A549 (cell line): ENCODE measurements around the gene SKOR2. TPM values are rescaled to one million over a fixed set of nuclear protein-coding genes. Genes with fewer than 3 reads are reported as not detected.

Experiments
- ATAC-seq, 2 experiments: fragments of 200-7000 bp in 1 of 2; fragments of >200 bp in 1 of 2; cut with Nextera tagmentation in 1 of 2; cut with Tn5 transposase in 1 of 2; 3 replicates each; pipeline versions ENCODE4 v1.8.0 to v1.9.1; 2018 to 2020; ENCODE audit warnings: mild to moderate bottlenecking in 1 of 2, moderate library complexity in 1 of 2
- CTCF ChIA-PET: fragments of 300-600 bp; sonication (Branson Sonifier 250); formaldehyde crosslinking; extraction: SDS; loops from one replicate; lab custom pipeline; 2021; ENCODE audit warnings: antibody characterized with exemption, inconsistent platforms; lab: Yijun Ruan, JAX
- POLR2A ChIA-PET: fragments of 350-600 bp; formaldehyde crosslinking; extraction: SDS; loops from one replicate; lab custom pipeline; 2021; ENCODE audit warnings: antibody characterized with exemption, inconsistent platforms; lab: Yijun Ruan, JAX
- DNase-seq, 2 experiments: peaks; one replicate each; pipeline versions ENCODE4 v3.0.0 to v3.0.0-alpha.2; 2011 to 2016; ENCODE audit warnings: low read depth in 1 of 2, low spot score in 1 of 2
- FAIRE-seq: peaks from 2 replicates; lab custom pipeline; 2011; peaks lifted over from hg19 to GRCh38; lab: Jason Lieb, UNC
- H3K27ac ChIP-seq, 2 experiments: fragments of >200 bp; sonication (Bioruptor Twin); formaldehyde crosslinking; 3 replicates each; pipeline ENCODE4 v1.5.1; 2016 to 2017
- H3K4me1 ChIP-seq: fragments of >200 bp; sonication (Bioruptor Twin); formaldehyde crosslinking; 3 replicates; pipeline ENCODE4 v1.6.1; 2016
- H3K4me2 ChIP-seq: fragments of >200 bp; sonication (Bioruptor Twin); formaldehyde crosslinking; 3 replicates; pipeline ENCODE4 v1.6.1; 2016
- H3K4me3 ChIP-seq: fragments of >200 bp; sonication (Bioruptor Twin); formaldehyde crosslinking; 3 replicates; pipeline ENCODE4 v1.5.1; 2016
- H3K9me3 ChIP-seq: fragments of >200 bp; sonication (Bioruptor Twin); formaldehyde crosslinking; 3 replicates; pipeline ENCODE4 v1.6.1; 2016
- BHLHE40 ChIP-seq: IDR thresholded peaks from 2 replicates; pipeline ENCODE4 v1.6.1; 2012; ENCODE audit warnings: low read depth, low read length, inconsistent platforms
- CEBPB ChIP-seq, 2 experiments: fragments of >200 bp in 1 of 2; sonication (Bioruptor Twin) in 1 of 2; formaldehyde crosslinking in 1 of 2; IDR thresholded peaks; 2 replicates each; pipeline ENCODE4 v1.6.1; 2012 to 2016
- CHD2 ChIP-seq: fragments of 150-350 bp; IDR thresholded peaks from 2 replicates; pipeline ENCODE4 v1.6.1; 2014; ENCODE audit warnings: low read length; ENCODE audit not compliant: partially characterized antibody
- CHD4 ChIP-seq: fragments of 200-600 bp; sonication (generic); IDR thresholded peaks from 2 replicates; pipeline ENCODE4 v1.6.1; 2016; ENCODE audit warnings: antibody characterized with exemption, mild to moderate bottlenecking, borderline replicate concordance
- CTCF ChIP-seq: fragments of >200 bp; sonication (Bioruptor Twin); formaldehyde crosslinking; IDR thresholded peaks from 3 replicates; pipeline ENCODE4 v1.5.1; 2016
- EHF ChIP-seq: fragments of 250-450 bp; sonication (Bioruptor Pico); IDR thresholded peaks from 2 replicates; pipeline ENCODE4 v1.5.0; 2020; ENCODE audit warnings: mild to moderate bottlenecking
- ESRRA ChIP-seq: fragments of 150-350 bp; IDR thresholded peaks from 2 replicates; pipeline ENCODE4 v1.6.1; 2014; ENCODE audit warnings: mild to moderate bottlenecking, low read length, borderline replicate concordance
- FOSB ChIP-seq: fragments of 250-450 bp; sonication (Bioruptor Pico); IDR thresholded peaks from 2 replicates; pipeline ENCODE4 v1.5.0; 2020; ENCODE audit warnings: mild to moderate bottlenecking, moderate library complexity
- FOSL2 ChIP-seq, 2 experiments: fragments of 450-650 bp in 1 of 2; fragments of >200 bp in 1 of 2; sonication (Bioruptor Twin) in 1 of 2; formaldehyde crosslinking; IDR thresholded peaks; 2 replicates each; pipeline versions ENCODE4 v1.5.0 to v1.6.1; 2016 to 2020; ENCODE audit warnings: mild to moderate bottlenecking in 1 of 2, moderate library complexity in 1 of 2
- FOXS1 ChIP-seq: fragments of 250-450 bp; sonication (Bioruptor Pico); IDR thresholded peaks from 2 replicates; pipeline ENCODE4 v1.5.0; 2020; ENCODE audit warnings: mild to moderate bottlenecking, moderate library complexity
- HEYL ChIP-seq: fragments of 250-450 bp; sonication (Bioruptor Pico); IDR thresholded peaks from 2 replicates; pipeline ENCODE4 v1.8.0; 2021; ENCODE audit warnings: mild to moderate bottlenecking, moderate library complexity
- HMGXB4 ChIP-seq: fragments of 250-450 bp; sonication (Bioruptor Pico); IDR thresholded peaks from 2 replicates; pipeline ENCODE4 v1.5.0; 2021; ENCODE audit warnings: mild to moderate bottlenecking, moderate library complexity, borderline replicate concordance
- HOXA7 ChIP-seq: fragments of 250-450 bp; sonication (Bioruptor Pico); IDR thresholded peaks from 2 replicates; pipeline ENCODE4 v1.5.0; 2020; ENCODE audit warnings: mild to moderate bottlenecking, moderate library complexity
- KDM5A ChIP-seq: fragments of 200-600 bp; sonication (generic); IDR thresholded peaks from 2 replicates; pipeline ENCODE4 v1.6.1; 2016; ENCODE audit warnings: antibody characterized with exemption, mild to moderate bottlenecking
- MAFK ChIP-seq: fragments of 450-650 bp; IDR thresholded peaks from 2 replicates; pipeline ENCODE4 v1.6.1; 2014; ENCODE audit not compliant: partially characterized antibody
- MAZ ChIP-seq: fragments of 150-350 bp; IDR thresholded peaks from 2 replicates; pipeline ENCODE4 v1.6.1; 2014; ENCODE audit warnings: antibody characterized with exemption, low read depth, low read length, borderline replicate concordance
- NFE2L2 ChIP-seq: fragments of 150-350 bp; conservative IDR thresholded peaks from 2 replicates; pipeline ENCODE4 v1.6.1; 2014; ENCODE audit warnings: low read length
- NPAS2 ChIP-seq: fragments of 250-450 bp; sonication (Bioruptor Pico); IDR thresholded peaks from 2 replicates; pipeline ENCODE4 v1.8.0; 2022; ENCODE audit warnings: mild to moderate bottlenecking, moderate library complexity, borderline replicate concordance
- POLR2A ChIP-seq: IDR thresholded peaks from 2 replicates; pipeline ENCODE4 v1.6.1; 2012; ENCODE audit warnings: mild to moderate bottlenecking, low read length
- POLR2AphosphoS2 ChIP-seq: conservative IDR thresholded peaks from 2 replicates; pipeline ENCODE4 v1.6.1; 2012; ENCODE audit warnings: low read length, improper control_type of control experiment, inconsistent platforms
- RAD21 ChIP-seq, 2 experiments: fragments of >200 bp in 1 of 2; sonication (Bioruptor Twin) in 1 of 2; formaldehyde crosslinking in 1 of 2; IDR thresholded peaks in 1 of 2; conservative IDR thresholded peaks in 1 of 2; 2 replicates in 1 of 2; 3 replicates in 1 of 2; pipeline ENCODE4 v1.6.1; 2012 to 2018; ENCODE audit warnings: inconsistent platforms in 1 of 2
- RARB ChIP-seq: fragments of 250-450 bp; sonication (Bioruptor Pico); IDR thresholded peaks from 2 replicates; pipeline ENCODE4 v1.8.0; 2021; ENCODE audit warnings: mild to moderate bottlenecking, moderate library complexity
- RCOR1 ChIP-seq: fragments of 150-350 bp; IDR thresholded peaks from 2 replicates; pipeline ENCODE4 v1.6.1; 2014; ENCODE audit warnings: antibody characterized with exemption, low read length, low read depth
- RNF2 ChIP-seq: fragments of 200-600 bp; sonication (generic); IDR thresholded peaks from 2 replicates; pipeline ENCODE4 v1.6.1; 2016; ENCODE audit warnings: low read depth, mild to moderate bottlenecking, antibody characterized with exemption, moderate library complexity, borderline replicate concordance
- SMC3 ChIP-seq: fragments of >200 bp; sonication (Bioruptor Twin); formaldehyde crosslinking; IDR thresholded peaks from 3 replicates; pipeline ENCODE4 v1.6.1; 2018; ENCODE audit warnings: inconsistent platforms
- SREBF2 ChIP-seq: fragments of 450-650 bp; IDR thresholded peaks from 2 replicates; pipeline ENCODE4 v1.6.1; 2014; ENCODE audit warnings: mild to moderate bottlenecking, moderate library complexity
- ZC3H11A ChIP-seq: fragments of 450-650 bp; IDR thresholded peaks from 2 replicates; pipeline ENCODE4 v1.6.1; 2014; ENCODE audit warnings: antibody characterized with exemption, mild to moderate bottlenecking
- WGBS: methylation state at CpG from one replicate; pipeline ENCODE4 v1.1.6; 2017; ENCODE audit errors: missing lambda C conversion rate; 5-methylcytosine and 5-hydroxymethylcytosine counted together
- polyA plus RNA-seq, 4 experiments: library from polyadenylated mRNA; depleted of rRNA in 3 of 4; stranded (reverse); fragments of >200 nt; fragmentation: RNase III in 1 of 4; extraction: RNeasy Plus Mini Kit Qiagen cat#74134 plus additional on column Dnase treatment in 1 of 4; gene quantifications; 2 replicates in 3 of 4; 3 replicates in 1 of 4; pipeline ENCODE4 v1.2.3, GENCODE V29; 2011 to 2017
- TF ChIP-seq, protein P1 (sequence below): fragments of 450-650 bp; IDR thresholded peaks from 2 replicates; pipeline ENCODE4 v1.6.1; 2014; ENCODE audit warnings: antibody characterized with exemption

Gene SKOR2
- polyA plus RNA-seq, 2 of the 4 experiments (the other 2 are of a cell fraction): not detected

GRCh38 chr18:47206945-47207637, 44.4 kb downstream of the SKOR2 start:
- ATAC-seq (no peak), FAIRE-seq (no peak), DNase-seq (no peak)
- Histone ChIP-seq H3K4me3 (no peak overlapping the region), H3K4me1 (no peaks in the 10 kb centered on the region), H3K9me3 (no peaks in the 10 kb centered on the region), H3K4me2 (no peak overlapping the region), H3K27ac (no peak overlapping the region)
- TF ChIP-seq BHLHE40: no peak
- WGBS: 4% methylated on average over 2 of the region's 2 CpGs
- ChIA-PET CTCF (interaction anchor here (0.6 to 1.5 kb wide), 3 partner anchors 9 to 542 kb away, joined by 4 to 6 read pairs (median 4); no protein-coding TSS in a partner anchor), POLR2A (no interaction called here)

DNA sequence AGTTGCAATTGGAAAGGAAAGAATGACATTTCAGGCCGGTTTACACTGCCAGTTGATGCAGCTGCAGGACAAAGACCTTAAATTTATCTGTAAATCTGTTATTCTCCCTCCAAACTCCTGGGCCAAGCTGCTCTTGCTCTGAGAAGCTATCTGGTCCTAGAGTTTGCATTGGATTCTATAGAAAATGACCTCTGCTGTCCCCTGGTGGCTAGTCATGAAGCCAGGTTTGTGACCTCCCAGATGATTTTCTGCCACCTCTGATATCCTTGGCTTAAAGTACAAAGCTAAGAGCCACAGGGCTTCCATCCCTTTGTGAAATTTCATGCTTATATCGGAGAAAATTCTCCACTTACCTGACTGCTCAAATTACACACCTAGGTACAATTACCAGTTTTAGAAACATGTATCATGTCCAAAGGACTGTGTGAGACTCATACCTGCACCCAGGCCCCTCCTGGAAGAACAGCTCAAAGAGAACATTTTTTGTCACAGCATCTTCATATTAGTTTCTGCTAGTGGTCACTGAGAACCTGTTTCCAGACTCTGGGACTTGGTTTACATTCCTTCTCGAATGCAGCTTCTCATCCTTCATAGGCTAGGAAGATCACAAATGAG, 46.4 kb downstream of the SKOR2 start:
- H3K9me3 ChIP-seq: no peaks in the 10 kb centered on the region
- DNase-seq (peak; percentile 18 to 33), FAIRE-seq (no peak), ATAC-seq (peak; percentile 64 to 81; a peak in 5 of 6 replicates)
- 0% methylated on average over 3 of the region's 3 CpGs for WGBS
- TF ChIP-seq RCOR1 (no peak), EHF (CRISPR knock-in tag) (no peak), RARB (CRISPR knock-in tag) (no peak), CTCF (peak; percentile 65), RAD21 (conservative IDR thresholded peaks at IDR 0.05 in 1 of 2, IDR thresholded peaks at IDR 0.05 in 1 of 2) (peak; percentile 58 to 60), CHD2 (no peak), FOSL2 (IDR thresholded peaks at IDR 0.05) (no peak), FOSL2 (CRISPR knock-in tag; IDR thresholded peaks at IDR 0.05) (no peak), MAFK (no peak), POLR2A (no peak), MAZ (no peak), SMC3 (peak; percentile 70), HEYL (no peak), HMGXB4 (CRISPR knock-in tag) (no peak)
- CTCF ChIA-PET: interaction anchor here (0.5 to 5.8 kb wide), 31 partner anchors 10 to 550 kb away, joined by 3 to 36 read pairs (median 5); partner anchors contain the start of gene SKOR2
- no peak overlapping the region for H3K4me3 ChIP-seq
- no peak overlapping the region for H3K4me2 ChIP-seq
- POLR2A ChIA-PET: interaction anchor here (1.1 kb wide), 1 partner anchor 55 kb away, joined by 4 read pairs; the partner anchor contains the start of gene HDHD2
- H3K27ac ChIP-seq: no peak overlapping the region
- no peaks in the 10 kb centered on the region for H3K4me1 ChIP-seq

DNA sequence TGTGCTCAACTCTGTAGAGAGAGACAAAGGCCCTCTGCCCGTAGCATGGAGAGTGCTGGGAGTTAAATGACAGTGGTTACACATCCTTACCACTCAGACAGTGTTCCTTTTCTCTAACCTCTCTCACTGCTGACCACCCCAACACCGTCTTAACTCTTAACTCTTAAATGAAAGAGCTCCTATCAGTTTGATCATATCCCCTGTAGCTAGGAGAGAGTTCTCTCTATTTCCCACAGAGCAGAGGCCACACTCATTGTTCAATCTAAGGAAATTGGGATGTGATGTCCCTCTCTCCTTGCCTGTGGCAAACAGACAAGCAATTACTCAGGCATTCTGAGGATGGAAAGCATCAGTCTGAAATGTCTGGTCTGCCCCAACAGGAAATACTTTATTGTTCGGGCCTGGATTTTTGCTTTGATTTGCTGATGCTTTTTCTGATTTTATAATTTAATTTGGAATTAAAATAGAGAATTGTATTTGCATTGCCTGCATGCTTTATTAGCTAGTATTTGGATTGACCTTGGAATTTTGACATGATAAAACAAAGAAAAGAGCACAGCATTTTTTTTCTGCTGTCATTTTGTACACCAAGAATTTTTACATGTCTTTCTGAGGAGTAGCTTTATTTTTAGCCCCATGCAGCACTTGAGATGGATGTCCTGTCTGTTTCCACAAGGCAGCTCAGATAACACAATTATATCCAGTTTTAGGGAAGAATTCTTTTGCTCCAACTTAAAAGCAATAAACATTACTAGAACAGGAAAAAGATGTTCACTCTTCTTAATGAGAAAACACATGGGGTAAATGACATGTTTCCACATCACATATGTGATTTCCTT, 47.6 kb downstream of the SKOR2 start:
- ATAC-seq (no peak), FAIRE-seq (no peak), DNase-seq (no peak)
- H3K27ac ChIP-seq: no peak overlapping the region
- no peak overlapping the region for H3K4me2 ChIP-seq
- H3K4me3 ChIP-seq: no peak overlapping the region
- ChIA-PET POLR2A (no interaction called here), CTCF (interaction anchor here (1.1 to 5.8 kb wide), 17 partner anchors 9 to 548 kb away, joined by 3 to 36 read pairs (median 7); partner anchors contain the start of gene SKOR2)
- H3K4me1 ChIP-seq: no peaks in the 10 kb centered on the region
- WGBS: 25% methylated on average over 3 of the region's 3 CpGs
- H3K9me3 ChIP-seq: no peaks in the 10 kb centered on the region
- TF ChIP-seq RNF2 (no peak), NPAS2 (CRISPR knock-in tag) (no peak), CEBPB (IDR thresholded peaks at IDR 0.05) (no peak), ESRRA (no peak), KDM5A (no peak), FOSB (CRISPR knock-in tag) (no peak), NFE2L2 (no peak), RCOR1 (no peak), HOXA7 (CRISPR knock-in tag) (no peak), FOXS1 (no peak), CHD4 (no peak), POLR2A (no peak), POLR2AphosphoS2 (no peak), SREBF2 (no peak), ZC3H11A (no peak)
- TF ChIP-seq, protein P1, sequence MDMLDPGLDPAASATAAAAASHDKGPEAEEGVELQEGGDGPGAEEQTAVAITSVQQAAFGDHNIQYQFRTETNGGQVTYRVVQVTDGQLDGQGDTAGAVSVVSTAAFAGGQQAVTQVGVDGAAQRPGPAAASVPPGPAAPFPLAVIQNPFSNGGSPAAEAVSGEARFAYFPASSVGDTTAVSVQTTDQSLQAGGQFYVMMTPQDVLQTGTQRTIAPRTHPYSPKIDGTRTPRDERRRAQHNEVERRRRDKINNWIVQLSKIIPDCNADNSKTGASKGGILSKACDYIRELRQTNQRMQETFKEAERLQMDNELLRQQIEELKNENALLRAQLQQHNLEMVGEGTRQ: no peak
